BJ (cell line): ENCODE data around the gene TMC6. TPM values are rescaled to one million over a fixed set of nuclear protein-coding genes. Genes with fewer than 3 reads are reported as not detected.
"Not testable (repeated sequence)": the region's sequence is repeated elsewhere in the genome, so short reads cannot be mapped to it uniquely, and the experiment has no call there.

Experiments used
- CTCF ChIA-PET: fragments of 350-600 bp; formaldehyde crosslinking; extraction: SDS; loops from one replicate; lab custom pipeline; 2021; ENCODE audit warnings: antibody characterized with exemption, inconsistent platforms; lab: Yijun Ruan, JAX
- POLR2A ChIA-PET: fragments of 300-600 bp; sonication (Branson Sonifier 250); formaldehyde crosslinking; extraction: SDS; loops from one replicate; lab custom pipeline; 2021; ENCODE audit warnings: antibody characterized with exemption; lab: Charles Lee
- DNase-seq: peaks from one replicate; pipeline ENCODE4 v3.0.0-alpha.2; 2011; ENCODE audit warnings: low read depth
- H3K27me3 ChIP-seq: 2 replicates; pipeline ENCODE4 v1.6.0; 2011; ENCODE audit warnings: low read length; ENCODE audit not compliant: control insufficient read depth, insufficient read depth
- H3K36me3 ChIP-seq: 2 replicates; pipeline ENCODE4 v1.5.1; 2011; ENCODE audit warnings: low read length; ENCODE audit not compliant: control insufficient read depth, insufficient read depth
- H3K4me3 ChIP-seq: 2 replicates; pipeline ENCODE4 v1.5.1; 2011; ENCODE audit warnings: low read depth, mild to moderate bottlenecking, control low read depth, low read length
- polyA plus RNA-seq: library from polyadenylated mRNA; depleted of rRNA; stranded (reverse); fragments of >200 nt; gene quantifications from 2 replicates; pipeline ENCODE4 v1.2.3, GENCODE V29; 2011
- TF ChIP-seq, protein P1 (sequence below): IDR thresholded peaks from 2 replicates; pipeline ENCODE4 v1.5.1; 2011; ENCODE audit warnings: low read depth, mild to moderate bottlenecking, control low read depth, inconsistent platforms, low read length, moderate library complexity; ENCODE audit not compliant: insufficient read depth

The TMC6 gene
- polyA plus RNA-seq, 1 experiment: 0.26 TPM

DNA sequence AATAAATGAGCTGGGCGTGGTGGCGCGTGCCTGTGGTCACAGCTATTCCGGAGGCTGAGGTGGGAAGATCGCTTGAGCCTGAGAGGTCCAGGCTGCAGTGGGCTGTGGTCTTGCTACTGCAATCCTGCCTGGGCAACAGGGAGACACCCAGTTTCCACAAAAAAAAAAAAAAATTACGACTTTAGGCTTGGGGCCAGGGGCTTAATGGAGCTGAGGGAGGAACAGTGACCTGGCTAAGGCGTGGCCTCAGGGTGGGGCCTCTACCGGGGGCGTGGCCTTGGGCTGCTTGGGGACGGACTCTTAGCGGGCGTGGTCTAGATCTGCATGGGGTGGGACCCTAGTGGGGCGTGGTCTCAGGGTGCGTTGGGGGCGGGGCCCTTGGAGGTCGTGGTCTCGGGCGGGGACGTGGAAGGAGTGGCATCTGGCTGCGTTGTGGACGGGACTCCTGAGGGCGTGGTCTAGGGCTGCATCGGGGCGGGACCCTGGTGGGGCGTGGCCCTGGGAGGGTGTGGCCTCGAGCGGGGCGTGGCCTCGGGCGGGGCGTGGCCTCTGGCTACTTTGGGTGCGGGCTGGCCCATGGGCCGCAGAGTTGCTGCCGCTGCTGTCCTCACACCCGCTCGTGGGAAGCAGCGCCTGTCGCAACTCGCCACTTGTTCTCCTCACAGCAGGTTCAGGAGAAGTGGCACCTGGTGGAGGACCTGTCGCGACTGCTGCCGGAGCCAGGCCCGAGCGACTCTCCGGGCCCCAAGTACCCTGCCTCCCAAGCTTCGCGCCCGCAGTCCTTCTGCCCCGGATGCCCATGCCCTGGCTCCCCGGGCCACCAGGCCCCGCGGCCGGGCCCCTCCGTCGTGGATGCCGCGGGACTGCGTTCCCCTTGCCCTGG, 11.9 kb upstream of the TMC6 start:
- DNase-seq: no peak
- TF ChIP-seq, protein P1, sequence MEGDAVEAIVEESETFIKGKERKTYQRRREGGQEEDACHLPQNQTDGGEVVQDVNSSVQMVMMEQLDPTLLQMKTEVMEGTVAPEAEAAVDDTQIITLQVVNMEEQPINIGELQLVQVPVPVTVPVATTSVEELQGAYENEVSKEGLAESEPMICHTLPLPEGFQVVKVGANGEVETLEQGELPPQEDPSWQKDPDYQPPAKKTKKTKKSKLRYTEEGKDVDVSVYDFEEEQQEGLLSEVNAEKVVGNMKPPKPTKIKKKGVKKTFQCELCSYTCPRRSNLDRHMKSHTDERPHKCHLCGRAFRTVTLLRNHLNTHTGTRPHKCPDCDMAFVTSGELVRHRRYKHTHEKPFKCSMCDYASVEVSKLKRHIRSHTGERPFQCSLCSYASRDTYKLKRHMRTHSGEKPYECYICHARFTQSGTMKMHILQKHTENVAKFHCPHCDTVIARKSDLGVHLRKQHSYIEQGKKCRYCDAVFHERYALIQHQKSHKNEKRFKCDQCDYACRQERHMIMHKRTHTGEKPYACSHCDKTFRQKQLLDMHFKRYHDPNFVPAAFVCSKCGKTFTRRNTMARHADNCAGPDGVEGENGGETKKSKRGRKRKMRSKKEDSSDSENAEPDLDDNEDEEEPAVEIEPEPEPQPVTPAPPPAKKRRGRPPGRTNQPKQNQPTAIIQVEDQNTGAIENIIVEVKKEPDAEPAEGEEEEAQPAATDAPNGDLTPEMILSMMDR: no peak
- ChIA-PET CTCF (interaction anchor here (0.6 to 1.5 kb wide), 4 partner anchors 28 to 1763 kb away, joined by 3 to 5 read pairs (median 4); no protein-coding TSS in a partner anchor), POLR2A (no interaction called here)
- no peaks in the 10 kb centered on the region for H3K36me3 ChIP-seq
- no peaks in the 10 kb centered on the region for H3K27me3 ChIP-seq
- no peak overlapping the region for H3K4me3 ChIP-seq

- H3K4me3 ChIP-seq, H3K36me3 ChIP-seq, POLR2A ChIA-PET, DNase-seq, H3K27me3 ChIP-seq: not testable (repeated sequence)
- CTCF ChIA-PET: interaction anchor here (0.8 to 1.5 kb wide), 3 partner anchors 27 to 597 kb away, joined by 3 to 5 read pairs (median 3); no protein-coding TSS in a partner anchor
Observed at GRCh38 chr17:78139861-78140168, 11.3 kb upstream of the TMC6 start.

DNA sequence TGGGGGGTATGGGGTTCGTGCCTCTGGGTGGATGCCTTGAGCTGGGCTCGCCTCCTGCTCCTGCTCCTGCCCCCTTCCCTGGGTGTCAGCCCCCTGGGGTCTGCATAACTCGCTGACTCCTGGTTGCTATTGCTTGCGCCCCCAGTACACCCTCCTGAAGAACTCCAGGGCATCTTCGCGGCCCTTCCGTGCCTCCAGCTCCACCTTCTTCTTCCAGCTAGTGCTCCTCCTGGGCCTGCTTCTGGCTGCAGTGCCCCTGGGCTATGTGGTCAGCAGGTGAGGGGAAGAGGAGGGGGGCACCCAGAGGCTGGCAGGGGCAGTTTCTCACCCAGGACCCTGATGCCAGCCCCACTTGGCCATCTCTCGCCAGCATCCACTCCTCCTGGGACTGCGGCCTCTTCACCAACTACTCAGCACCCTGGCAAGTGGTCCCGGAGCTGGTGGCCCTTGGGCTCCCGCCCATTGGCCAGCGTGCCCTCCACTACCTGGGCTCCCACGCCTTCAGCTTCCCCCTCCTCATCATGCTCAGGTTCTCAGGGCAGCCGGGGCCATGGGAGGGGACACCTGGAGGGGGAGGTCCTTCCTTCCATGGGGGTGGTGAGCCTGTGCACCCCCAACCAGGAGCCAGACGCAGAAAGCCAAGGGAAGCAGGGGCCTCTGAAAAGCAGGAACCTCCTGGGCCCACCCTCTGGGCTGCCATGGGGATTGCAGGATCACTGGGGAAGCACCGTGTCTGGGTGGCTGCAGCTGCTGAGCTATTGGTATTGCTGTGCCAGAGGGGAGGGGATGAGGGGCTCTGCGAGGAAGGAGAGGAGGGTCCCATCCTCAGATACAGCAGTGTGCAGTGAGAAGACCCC, 9.9 kb upstream of the TMC6 start:
- CTCF ChIA-PET: interaction anchor here (1.1 to 1.8 kb wide), 3 partner anchors 8 to 38 kb away, joined by 3 to 6 read pairs (median 4); partner anchors contain the start of gene TMC8

GRCh38 chr17:78137392-78138203, 9.0 kb upstream of the TMC6 start:
- ChIA-PET CTCF (interaction anchor here (1.8 kb wide), 1 partner anchor 7 kb away, joined by 6 read pairs; the partner anchor contains the start of gene TMC8), POLR2A (no interaction called here)
- Histone ChIP-seq H3K4me3 (no peak overlapping the region), H3K27me3 (peaks cover 4% of the 10 kb centered on the region), H3K36me3 (no peaks in the 10 kb centered on the region)
- no peak for DNase-seq
- TF ChIP-seq, protein P1: 0 out of 2 replicates have a peak, but pooled peaks have one; percentile 33

More for the DNA sequence above, 9.9 kb upstream of the TMC6 start:
- POLR2A ChIA-PET: no interaction called here
- TF ChIP-seq, protein P1: no peak
- no peak for DNase-seq
- Histone ChIP-seq H3K27me3 (no peaks in the 10 kb centered on the region; the same call in 1 of the 2 replicates), H3K4me3 (no peak overlapping the region), H3K36me3 (no peaks in the 10 kb centered on the region)

- CTCF ChIA-PET: interaction anchor here (0.6 to 1.9 kb wide), 6 partner anchors 8 to 71 kb away, joined by 3 to 7 read pairs (median 4); no protein-coding TSS in a partner anchor
Observed at GRCh38 chr17:78135858-78136500, 7.4 kb upstream of the TMC6 start.

More at GRCh38 chr17:78135858-78136500, 7.4 kb upstream of the TMC6 start:
- DNase-seq: no peak
- TF ChIP-seq, protein P1: no peak
- POLR2A ChIA-PET: no interaction called here
- no peak overlapping the region for H3K4me3 ChIP-seq
- no peaks in the 10 kb centered on the region for H3K36me3 ChIP-seq
- H3K27me3 ChIP-seq: peaks cover 9% of the 10 kb centered on the region
